Retinal pigment epithelial cell (primary cell): Measurements from ENCODE around the gene MYO1G.

Experiments
- DNase-seq: peaks from one replicate; pipeline ENCODE4 v3.0.0-alpha.2; 2010; ENCODE audit warnings: low read depth
- H3K4me3 ChIP-seq: 2 replicates; pipeline ENCODE4 v1.5.1; 2011; ENCODE audit warnings: mild to moderate bottlenecking, low read length, control low read depth, moderate library complexity
- TF ChIP-seq, protein P1 (sequence below): conservative IDR thresholded peaks from 2 replicates; pipeline ENCODE4 v1.5.1; 2011; ENCODE audit warnings: low read depth, low read length, control low read depth, inconsistent platforms

Gene MYO1G

DNA sequence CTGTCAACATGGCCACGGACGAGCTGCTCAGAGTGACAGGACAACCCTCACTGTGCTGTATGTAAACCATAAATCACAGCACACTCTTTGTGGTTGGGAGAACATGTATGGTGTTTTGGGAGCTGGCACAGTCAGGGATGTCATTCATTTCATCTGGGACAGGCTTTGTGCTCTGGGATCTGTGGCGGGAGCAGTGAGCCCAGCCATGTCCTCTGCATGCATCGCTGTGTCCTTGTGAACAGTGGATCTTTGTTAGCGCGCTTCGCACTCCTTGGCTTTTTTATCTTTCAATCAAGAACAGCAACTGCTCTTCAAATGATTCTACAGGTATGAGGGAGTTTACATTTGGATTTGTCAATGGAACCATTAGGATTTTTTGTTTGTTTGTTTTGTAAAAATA lies 28.3 kb upstream of the MYO1G start:
- TF ChIP-seq, protein P1, sequence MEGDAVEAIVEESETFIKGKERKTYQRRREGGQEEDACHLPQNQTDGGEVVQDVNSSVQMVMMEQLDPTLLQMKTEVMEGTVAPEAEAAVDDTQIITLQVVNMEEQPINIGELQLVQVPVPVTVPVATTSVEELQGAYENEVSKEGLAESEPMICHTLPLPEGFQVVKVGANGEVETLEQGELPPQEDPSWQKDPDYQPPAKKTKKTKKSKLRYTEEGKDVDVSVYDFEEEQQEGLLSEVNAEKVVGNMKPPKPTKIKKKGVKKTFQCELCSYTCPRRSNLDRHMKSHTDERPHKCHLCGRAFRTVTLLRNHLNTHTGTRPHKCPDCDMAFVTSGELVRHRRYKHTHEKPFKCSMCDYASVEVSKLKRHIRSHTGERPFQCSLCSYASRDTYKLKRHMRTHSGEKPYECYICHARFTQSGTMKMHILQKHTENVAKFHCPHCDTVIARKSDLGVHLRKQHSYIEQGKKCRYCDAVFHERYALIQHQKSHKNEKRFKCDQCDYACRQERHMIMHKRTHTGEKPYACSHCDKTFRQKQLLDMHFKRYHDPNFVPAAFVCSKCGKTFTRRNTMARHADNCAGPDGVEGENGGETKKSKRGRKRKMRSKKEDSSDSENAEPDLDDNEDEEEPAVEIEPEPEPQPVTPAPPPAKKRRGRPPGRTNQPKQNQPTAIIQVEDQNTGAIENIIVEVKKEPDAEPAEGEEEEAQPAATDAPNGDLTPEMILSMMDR, result no peak
- no peak for DNase-seq
- no peak overlapping the region for H3K4me3 ChIP-seq

DNA sequence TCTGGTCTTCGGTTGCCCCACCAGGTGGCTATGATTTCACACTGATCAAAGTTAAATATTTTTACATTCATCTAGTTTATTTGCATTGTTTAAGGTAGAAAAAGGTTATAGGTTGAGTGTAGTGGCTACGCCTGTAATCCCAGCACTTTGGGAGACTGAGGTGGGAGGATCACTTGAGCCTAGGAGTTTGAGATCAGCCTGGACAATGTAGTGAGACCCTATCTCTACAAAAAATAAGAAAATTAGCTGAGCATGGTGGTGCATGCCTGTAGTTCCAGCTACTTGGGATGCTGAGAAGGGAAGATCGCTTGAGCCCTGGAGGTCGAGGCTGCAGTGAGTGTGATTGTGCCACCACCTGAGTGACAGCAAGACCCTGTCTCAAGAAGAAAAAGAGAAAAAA lies 25.0 kb upstream of the MYO1G start:
- DNase-seq, result no peak
- TF ChIP-seq, protein P1, result no peak

DNA sequence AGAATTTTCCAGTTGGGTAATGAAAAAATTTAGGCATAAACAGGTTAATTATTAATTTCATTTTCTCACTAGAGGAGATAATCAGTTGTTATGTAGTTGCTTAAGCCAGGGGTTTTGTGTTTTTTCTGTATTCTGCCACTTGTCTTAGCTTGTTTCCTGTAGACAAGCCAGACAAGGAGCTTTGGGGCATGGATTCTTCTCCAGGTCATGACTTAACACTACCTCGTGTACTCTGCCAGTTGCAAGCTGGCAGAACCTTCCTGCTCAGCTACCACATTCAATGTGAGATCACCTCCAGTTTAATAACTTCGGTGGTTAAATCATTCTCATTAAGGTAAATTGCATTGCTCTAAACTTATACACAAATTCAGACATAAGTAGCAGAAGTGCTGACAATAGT lies 23.0 kb upstream of the MYO1G start:
- H3K4me3 ChIP-seq, result no peak overlapping the region
- DNase-seq, result no peak
- TF ChIP-seq, protein P1, result no peak

More for the DNA sequence above, 25.0 kb upstream of the MYO1G start:
- no peak overlapping the region for H3K4me3 ChIP-seq

DNA sequence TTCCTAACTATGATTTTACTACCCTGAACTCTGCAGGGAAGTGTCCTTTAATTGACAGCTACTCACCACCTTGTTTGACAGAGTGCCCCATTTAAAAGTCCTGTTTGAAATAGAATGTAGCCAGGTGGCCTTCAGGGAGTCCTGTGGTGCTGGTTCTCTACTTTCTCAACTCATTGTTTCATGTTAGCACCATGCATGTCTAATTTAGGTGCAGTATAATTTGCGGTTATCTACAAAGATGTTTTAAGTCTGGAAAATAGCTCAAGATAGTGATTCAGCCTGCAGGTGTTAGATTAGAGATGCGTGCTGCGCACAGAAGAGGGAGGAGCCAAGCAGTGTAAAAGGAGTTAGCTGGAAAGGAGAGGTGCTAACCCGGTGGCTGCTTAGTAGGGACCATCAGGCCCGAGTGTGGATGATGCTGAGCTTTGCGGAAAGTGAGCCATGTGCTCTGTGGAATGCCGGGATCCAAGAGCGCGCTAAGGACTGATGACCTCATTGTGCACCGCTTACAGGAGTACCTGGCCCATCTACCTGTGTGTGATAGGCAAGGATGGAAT lies 22.4 kb upstream of the MYO1G start:
- peak overlapping the region; percentile 83 for H3K4me3 ChIP-seq
- TF ChIP-seq, protein P1, result no peak
- DNase-seq, result no peak

DNA sequence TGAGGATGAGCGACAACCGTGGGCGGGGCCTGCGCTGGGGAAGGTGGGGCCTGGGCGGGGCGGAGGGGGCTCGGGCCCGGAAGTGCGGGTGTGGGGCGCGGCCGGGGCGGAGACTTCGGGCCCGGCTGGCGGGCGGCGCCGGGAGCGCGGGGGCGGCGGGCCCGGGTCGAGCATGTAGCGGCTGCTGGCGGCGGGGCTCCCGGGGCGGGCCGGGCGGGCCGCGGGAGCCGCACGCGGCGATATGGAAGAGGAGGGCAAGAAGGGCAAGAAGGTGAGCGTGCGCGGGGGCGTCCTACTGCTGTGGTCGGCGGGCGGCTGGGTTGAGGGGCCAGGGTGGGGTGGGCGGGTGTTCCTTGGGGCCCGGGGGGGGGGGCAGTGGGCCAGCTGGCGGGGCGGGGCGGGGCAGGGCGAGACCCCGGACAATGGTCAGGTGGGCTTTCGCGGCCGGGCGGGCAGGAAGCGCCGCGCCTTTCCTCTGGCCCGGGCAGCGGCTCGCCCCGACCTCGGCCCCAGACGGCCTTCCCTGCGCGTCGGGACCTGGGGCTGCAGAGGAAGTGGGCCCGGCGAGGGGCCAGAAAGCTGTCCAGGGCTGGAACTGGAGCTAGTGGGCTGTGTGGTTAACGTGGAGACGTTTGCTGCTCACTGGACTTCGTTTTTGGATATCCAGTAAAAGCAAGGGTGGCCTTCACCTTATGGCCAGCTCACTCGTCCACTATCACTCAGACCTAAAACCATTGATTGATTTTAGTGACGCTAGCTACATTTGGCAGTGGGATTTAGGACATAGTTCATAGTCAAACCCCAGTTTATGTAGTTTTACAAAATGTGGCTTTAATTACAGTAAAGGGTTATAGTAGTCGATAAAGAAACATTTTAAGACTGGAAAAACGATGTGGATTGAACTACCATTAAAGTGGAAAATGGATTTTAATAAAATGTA lies 21.5 kb upstream of the MYO1G start, which contains the start of gene CCM2:
Gene CCM2 (plus strand): TSS at position 109 of the 940 bp plus-strand sequence. CDS start 133 bp downstream, at position 242.
- TF ChIP-seq, protein P1, result no peak
- peak within 1 kb of the TSS; percentile 86 for H3K4me3 ChIP-seq
- DNase-seq, result no peak

DNA sequence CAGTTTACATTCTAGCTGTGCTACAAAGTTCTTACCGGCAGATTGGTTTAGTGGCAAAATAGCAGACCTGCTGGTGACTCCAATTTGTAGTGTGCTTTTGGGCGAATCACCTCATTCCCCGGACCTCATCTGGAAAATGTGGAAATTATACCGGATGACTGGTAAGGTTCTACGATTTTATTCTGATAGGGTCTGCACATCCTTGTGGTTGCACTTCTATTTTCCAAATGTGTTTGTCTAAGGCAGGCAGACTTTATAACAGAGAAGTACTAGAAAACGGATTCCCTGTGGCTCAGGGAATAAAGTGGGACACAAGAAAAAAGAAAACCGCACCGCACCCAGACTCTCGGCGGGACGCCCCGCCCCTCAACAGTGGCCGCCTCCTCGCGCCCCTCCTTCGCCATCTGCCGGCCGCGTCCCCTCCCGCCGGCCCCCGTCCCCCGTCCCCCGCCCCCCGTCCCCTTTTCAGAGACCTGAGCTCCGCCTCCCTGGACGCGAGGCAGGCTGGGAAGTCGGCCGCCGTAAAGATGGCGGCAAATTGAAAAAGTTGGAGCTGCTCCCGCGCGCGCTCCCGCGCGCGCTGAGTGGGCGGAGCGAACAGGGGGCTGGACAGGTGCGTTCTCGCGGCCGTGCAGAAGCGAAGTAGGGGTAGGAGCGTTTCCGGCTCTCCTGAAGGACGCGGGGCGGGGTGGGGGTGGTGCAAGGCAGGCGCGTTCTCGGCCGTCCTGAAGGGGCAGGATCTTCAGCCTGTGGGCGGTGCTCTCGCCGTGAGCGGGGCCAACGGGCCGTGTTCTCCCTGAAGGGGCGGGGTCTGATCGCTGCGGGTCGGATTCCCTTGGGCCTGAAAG lies 20.7 kb upstream of the MYO1G start:
- peak overlapping the region; percentile 86 for H3K4me3 ChIP-seq
- peak; percentile 95 for DNase-seq

More for the DNA sequence above, 20.7 kb upstream of the MYO1G start:
- TF ChIP-seq, protein P1, result no peak
